Panc1 (cell line): ENCODE results near the gene TMTC2. TPM values are rescaled to one million over a fixed set of nuclear protein-coding genes. Genes with fewer than 3 reads are reported as not detected.

Source experiments
- ATAC-seq: fragments of 200-7000 bp; cut with Tn5 transposase; 2 replicates; pipeline ENCODE4 v1.9.1; 2020; ENCODE audit warnings: mild to moderate bottlenecking, moderate library complexity
- BruUV-seq: library from RNA; stranded (reverse); fragments of 400-500 nt; replicated peaks from 2 replicates; lab custom pipeline; 2021; lab: Mats Ljungman, UMichigan
- CTCF ChIA-PET: fragments of 300-600 bp; sonication (Branson Sonifier 250); formaldehyde crosslinking; loops from one replicate; lab custom pipeline; 2022; ENCODE audit warnings: antibody characterized with exemption; lab: Charles Lee
- POLR2A ChIA-PET: fragments of 300-600 bp; sonication (Branson Sonifier 250); formaldehyde crosslinking; loops from one replicate; lab custom pipeline; 2022; ENCODE audit warnings: antibody characterized with exemption; lab: Charles Lee
- DNase-seq: peaks from one replicate; pipeline ENCODE4 v3.0.0-alpha.2; 2010; ENCODE audit warnings: low read depth, low spot score
- H3K27ac ChIP-seq: 2 replicates; pipeline ENCODE4 v1.5.1; 2011; ENCODE audit warnings: mild to moderate bottlenecking, low read length, inconsistent platforms
- H3K27me3 ChIP-seq: fragments of 200-500 bp; sonication (Bioruptor generic); 2 replicates; pipeline ENCODE4 v1.6.0; 2014; ENCODE audit warnings: low read length, inconsistent platforms; ENCODE audit not compliant: control insufficient read depth, insufficient read depth
- H3K36me3 ChIP-seq: fragments of 200-500 bp; sonication (Bioruptor generic); 2 replicates; pipeline ENCODE4 v1.5.1; 2014; ENCODE audit warnings: inconsistent platforms, mild to moderate bottlenecking, low read length, moderate library complexity; ENCODE audit not compliant: control insufficient read depth, insufficient read depth
- H3K4me1 ChIP-seq: 2 replicates; pipeline ENCODE4 v1.5.1; 2011; ENCODE audit warnings: inconsistent platforms, mild to moderate bottlenecking, low read length, moderate library complexity; ENCODE audit not compliant: control insufficient read depth, insufficient read depth
- H3K4me3 ChIP-seq, 2 experiments: 2 replicates each; pipeline ENCODE4 v1.5.1; 2011 to 2012; ENCODE audit warnings: low read depth in 2 of 2, low read length in 2 of 2, mild to moderate bottlenecking in 2 of 2, inconsistent platforms in 1 of 2, moderate library complexity in 1 of 2
- H3K9me3 ChIP-seq: fragments of 200-500 bp; sonication (Bioruptor generic); 2 replicates; pipeline ENCODE4 v1.5.1; 2014; ENCODE audit warnings: low read depth, mild to moderate bottlenecking, inconsistent platforms, low read length, moderate library complexity; ENCODE audit not compliant: control insufficient read depth, insufficient read depth
- POLR2AphosphoS5 ChIP-seq: IDR thresholded peaks from 2 replicates; pipeline ENCODE4 v1.6.1; 2012; ENCODE audit warnings: mild to moderate bottlenecking, low read depth, low read length, moderate library complexity
- REST ChIP-seq, 2 experiments: IDR thresholded peaks; 2 replicates each; pipeline ENCODE4 v1.6.1; 2011 to 2012; ENCODE audit warnings: low read depth in 2 of 2, control low read depth in 1 of 2, low read length in 1 of 2, mild to moderate bottlenecking in 1 of 2, moderate library complexity in 1 of 2; ENCODE audit not compliant: insufficient read depth in 1 of 2
- SIN3A ChIP-seq: IDR thresholded peaks from 2 replicates; pipeline ENCODE4 v1.6.1; 2012; ENCODE audit warnings: low read depth, mild to moderate bottlenecking, low read length, moderate library complexity, borderline replicate concordance; ENCODE audit not compliant: insufficient read depth
- TCF7L2 ChIP-seq: IDR thresholded peaks from 2 replicates; pipeline ENCODE4 v1.6.1; 2011; ENCODE audit warnings: mild to moderate bottlenecking, low read depth, low read length, inconsistent platforms
- in situ Hi-C: cut with HindIII; loops from 2 replicates; pipeline ENCODE4 v1.10.0; 2016; ENCODE audit warnings: low sequenced_read_pairs, low pct_unique_long_range_greater_than_20kb
- intact Hi-C: fragments of 100-400 bp; cut with micrococcal nuclease; formaldehyde crosslinking; loops from one replicate; pipeline ENCODE4 v1.10.0; 2022; ENCODE audit not compliant: unreplicated experiment
- total RNA-seq: library from RNA; stranded (reverse); gene quantifications from one replicate; pipeline ENCODE4 v1.2.1, GENCODE V29; 2021; ENCODE audit not compliant: unreplicated experiment
- TF ChIP-seq, protein P1 (sequence below): fragments of 450-650 bp; IDR thresholded peaks from 2 replicates; pipeline ENCODE4 v1.5.1; 2017; ENCODE audit warnings: mild to moderate bottlenecking

The TMTC2 gene
- total RNA-seq, 1 experiment from 2014 or later: 5.7 TPM

GRCh38 chr12:82835217-82835616 lies 148.5 kb downstream of the TMTC2 start:
- in situ Hi-C loops: no loop called here
- ATAC-seq (no peak), DNase-seq (no peak)
- POLR2A ChIA-PET: interaction anchor here (0.7 kb wide), 1 partner anchor 28 kb away, joined by 3 read pairs; no protein-coding TSS in a partner anchor
- Histone ChIP-seq H3K27ac (no peak overlapping the region), H3K27me3 (no peaks in the 10 kb centered on the region), H3K4me1 (no peaks in the 10 kb centered on the region), H3K36me3 (no peaks in the 10 kb centered on the region), H3K4me3 (no peak overlapping the region), H3K9me3 (no peaks in the 10 kb centered on the region)
- intact Hi-C loops: no loop called here
- CTCF ChIA-PET: no interaction called here
- TF ChIP-seq TCF7L2 (no peak), POLR2AphosphoS5 (no peak), SIN3A (no peak), REST (IDR thresholded peaks at IDR 0.05; ENCODE audit: insufficient read depth in 1 of 2, low read depth in 2 of 2, low read length in 1 of 2) (no peak)
- TF ChIP-seq, protein P1, sequence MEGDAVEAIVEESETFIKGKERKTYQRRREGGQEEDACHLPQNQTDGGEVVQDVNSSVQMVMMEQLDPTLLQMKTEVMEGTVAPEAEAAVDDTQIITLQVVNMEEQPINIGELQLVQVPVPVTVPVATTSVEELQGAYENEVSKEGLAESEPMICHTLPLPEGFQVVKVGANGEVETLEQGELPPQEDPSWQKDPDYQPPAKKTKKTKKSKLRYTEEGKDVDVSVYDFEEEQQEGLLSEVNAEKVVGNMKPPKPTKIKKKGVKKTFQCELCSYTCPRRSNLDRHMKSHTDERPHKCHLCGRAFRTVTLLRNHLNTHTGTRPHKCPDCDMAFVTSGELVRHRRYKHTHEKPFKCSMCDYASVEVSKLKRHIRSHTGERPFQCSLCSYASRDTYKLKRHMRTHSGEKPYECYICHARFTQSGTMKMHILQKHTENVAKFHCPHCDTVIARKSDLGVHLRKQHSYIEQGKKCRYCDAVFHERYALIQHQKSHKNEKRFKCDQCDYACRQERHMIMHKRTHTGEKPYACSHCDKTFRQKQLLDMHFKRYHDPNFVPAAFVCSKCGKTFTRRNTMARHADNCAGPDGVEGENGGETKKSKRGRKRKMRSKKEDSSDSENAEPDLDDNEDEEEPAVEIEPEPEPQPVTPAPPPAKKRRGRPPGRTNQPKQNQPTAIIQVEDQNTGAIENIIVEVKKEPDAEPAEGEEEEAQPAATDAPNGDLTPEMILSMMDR: no peak
- no TSS peak for BruUV-seq

GRCh38 chr12:82838131-82838551 lies 151.4 kb downstream of the TMTC2 start:
- CTCF ChIA-PET: no interaction called here
- Histone ChIP-seq H3K4me3 (no peak overlapping the region), H3K27me3 (no peaks in the 10 kb centered on the region), H3K4me1 (no peaks in the 10 kb centered on the region), H3K27ac (no peak overlapping the region), H3K9me3 (no peaks in the 10 kb centered on the region), H3K36me3 (no peaks in the 10 kb centered on the region)
- POLR2A ChIA-PET: no interaction called here
- no peak for ATAC-seq
- intact Hi-C loops: no loop called here
- in situ Hi-C loops: no loop called here
- BruUV-seq: no TSS peak
- DNase-seq: no peak
- TF ChIP-seq, protein P1: no peak
- TF ChIP-seq TCF7L2: no peak
- TF ChIP-seq POLR2AphosphoS5: no peak
- no peak for TF ChIP-seq SIN3A
- TF ChIP-seq REST (IDR thresholded peaks at IDR 0.05; ENCODE audit: insufficient read depth in 1 of 2, low read depth in 2 of 2, low read length in 1 of 2): no peak
